Measurements from ENCODE around the gene RAB30.

The RAB30 gene

DNA sequence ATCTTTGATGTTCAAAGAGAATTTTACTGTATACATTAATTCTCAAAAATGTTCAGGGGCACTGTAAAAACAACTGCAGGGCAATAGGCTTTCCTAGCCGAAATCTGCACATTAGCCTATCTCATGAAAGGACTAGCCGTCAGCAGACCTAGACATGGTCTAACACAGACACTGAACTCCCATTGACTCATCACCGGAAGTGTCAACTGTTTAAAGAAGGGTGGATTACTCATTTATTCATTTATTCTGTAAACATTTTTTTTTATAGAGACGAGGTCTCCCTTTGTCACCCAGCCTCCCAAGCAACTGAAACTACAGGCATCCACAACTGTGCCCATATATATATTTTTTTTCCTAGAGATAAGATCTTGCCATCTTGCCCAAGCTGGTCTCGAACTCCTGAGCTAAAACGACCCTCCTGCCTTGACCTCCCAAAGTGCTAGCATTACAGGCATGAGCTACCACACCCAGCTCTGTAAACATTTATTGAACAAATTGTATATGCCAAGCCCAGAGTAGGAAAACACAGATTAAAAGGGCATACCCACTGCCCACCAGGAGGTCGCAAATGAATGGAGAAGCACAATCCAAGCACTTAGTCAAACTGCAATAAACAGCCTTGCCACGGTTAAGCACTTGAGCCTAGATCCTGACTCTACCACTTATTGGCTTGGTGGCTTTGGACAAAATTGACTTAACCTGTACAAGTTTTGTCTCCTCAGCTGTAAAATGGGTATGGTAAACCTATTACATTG lies 26.6 kb downstream of the RAB30 start:
- Histone ChIP-seq H3K4me1 (ENCODE audit: control insufficient read depth, insufficient read depth, low read length) (peaks cover 16% of the 10 kb centered on the region), H3K9me3 (ENCODE audit: control insufficient read depth, insufficient read depth, low read depth, low read length) (no peaks in the 10 kb centered on the region), H3K27ac (ENCODE audit: extremely low read depth, low read depth, low read length) (no peak overlapping the region), H3K4me3 (ENCODE audit: low read depth, low read length) (no peak overlapping the region), H3K36me3 (ENCODE audit: control insufficient read depth in 2 of 2, insufficient read depth in 1 of 2, low read length in 2 of 2) (no peaks in the 10 kb centered on the region)
- ChIA-PET POLR2A (interaction anchor here (1.4 kb wide), 1 partner anchor 30 kb away, joined by 3 read pairs; no protein-coding TSS in a partner anchor), CTCF (interaction anchor here (0.7 to 1.1 kb wide), 2 partner anchors 8 to 381 kb away, joined by 3 read pairs; no protein-coding TSS in a partner anchor)
- no peak for TF ChIP-seq KLF8 (tag by site-specific recombination; IDR thresholded peaks at IDR 0.05)
- TF ChIP-seq KLF1 (tag by site-specific recombination; IDR thresholded peaks at IDR 0.05): peak; percentile 62
- TF ChIP-seq FEZF1 (tag by site-specific recombination; IDR thresholded peaks at IDR 0.05): peak; percentile 70

DNA sequence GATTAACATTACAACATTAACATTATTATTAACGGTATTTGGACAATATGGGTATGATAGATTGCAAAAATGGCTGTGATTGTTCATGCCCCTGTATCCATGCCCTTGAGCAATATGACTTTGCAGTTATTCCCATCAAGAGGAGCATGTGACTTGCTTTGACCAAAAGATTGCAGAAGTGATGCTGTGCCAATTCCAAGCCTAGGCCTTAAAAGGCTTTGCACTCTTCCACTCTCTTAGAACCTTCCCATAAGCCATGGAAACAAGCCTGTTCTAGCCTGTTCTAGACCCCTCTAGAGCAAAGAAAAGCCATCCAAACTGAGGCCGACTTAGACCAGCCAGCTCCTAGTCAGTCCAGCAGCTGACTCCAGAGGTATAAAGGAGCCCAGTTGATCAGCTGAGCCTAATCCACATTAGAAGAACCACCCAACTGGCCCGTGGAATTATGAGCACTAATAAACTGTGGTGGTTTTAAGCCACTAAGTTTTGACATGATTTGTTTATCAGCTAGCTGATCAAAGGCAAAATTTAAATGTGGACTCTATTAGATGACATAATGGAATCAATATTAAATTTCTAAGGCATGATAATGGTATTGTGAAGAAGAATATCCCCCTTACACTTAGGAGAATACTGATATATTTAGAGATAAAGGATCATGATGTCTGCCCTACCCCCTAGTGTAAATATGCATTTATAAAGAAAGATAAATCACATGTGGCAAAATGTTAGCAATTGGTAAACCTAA lies 28.6 kb downstream of the RAB30 start:
- Histone ChIP-seq H3K27ac (ENCODE audit: extremely low read depth, low read depth, low read length) (no peak overlapping the region), H3K4me3 (ENCODE audit: low read depth, low read length) (no peak overlapping the region), H3K4me1 (ENCODE audit: control insufficient read depth, insufficient read depth, low read length) (peaks cover 16% of the 10 kb centered on the region), H3K36me3 (ENCODE audit: control insufficient read depth in 2 of 2, insufficient read depth in 1 of 2, low read length in 2 of 2) (no peaks in the 10 kb centered on the region), H3K9me3 (ENCODE audit: control insufficient read depth, insufficient read depth, low read depth, low read length) (no peaks in the 10 kb centered on the region)
- ChIA-PET POLR2A (no interaction called here), CTCF (no interaction called here)
- no peak for TF ChIP-seq OSR2 (tag by site-specific recombination; IDR thresholded peaks at IDR 0.05)
- TF ChIP-seq ZNF423 (tag by site-specific recombination; IDR thresholded peaks at IDR 0.05): no peak
- TF ChIP-seq WT1 (tag by site-specific recombination; IDR thresholded peaks at IDR 0.05): no peak
- no peak for TF ChIP-seq ZNF211 (tag by site-specific recombination; IDR thresholded peaks at IDR 0.05; ENCODE audit: low read depth)
- TF ChIP-seq ZNF510 (tag by site-specific recombination; IDR thresholded peaks at IDR 0.05; ENCODE audit: insufficient replicate concordance): no peak
- TF ChIP-seq ZNF354C (tag by site-specific recombination; IDR thresholded peaks at IDR 0.05; ENCODE audit: borderline replicate concordance, low read depth): no peak
- no peak for TF ChIP-seq ZEB2 (tag by site-specific recombination; IDR thresholded peaks at IDR 0.05)
- TF ChIP-seq, protein P1, sequence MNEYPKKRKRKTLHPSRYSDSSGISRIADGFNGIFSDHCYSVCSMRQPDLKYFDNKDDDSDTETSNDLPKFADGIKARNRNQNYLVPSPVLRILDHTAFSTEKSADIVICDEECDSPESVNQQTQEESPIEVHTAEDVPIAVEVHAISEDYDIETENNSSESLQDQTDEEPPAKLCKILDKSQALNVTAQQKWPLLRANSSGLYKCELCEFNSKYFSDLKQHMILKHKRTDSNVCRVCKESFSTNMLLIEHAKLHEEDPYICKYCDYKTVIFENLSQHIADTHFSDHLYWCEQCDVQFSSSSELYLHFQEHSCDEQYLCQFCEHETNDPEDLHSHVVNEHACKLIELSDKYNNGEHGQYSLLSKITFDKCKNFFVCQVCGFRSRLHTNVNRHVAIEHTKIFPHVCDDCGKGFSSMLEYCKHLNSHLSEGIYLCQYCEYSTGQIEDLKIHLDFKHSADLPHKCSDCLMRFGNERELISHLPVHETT (tag by site-specific recombination; IDR thresholded peaks at IDR 0.05): no peak
- no peak for TF ChIP-seq ZNF248 (tag by site-specific recombination; IDR thresholded peaks at IDR 0.05)
- no peak for TF ChIP-seq KLF10 (tag by site-specific recombination; IDR thresholded peaks at IDR 0.05)
- TF ChIP-seq, protein P2, sequence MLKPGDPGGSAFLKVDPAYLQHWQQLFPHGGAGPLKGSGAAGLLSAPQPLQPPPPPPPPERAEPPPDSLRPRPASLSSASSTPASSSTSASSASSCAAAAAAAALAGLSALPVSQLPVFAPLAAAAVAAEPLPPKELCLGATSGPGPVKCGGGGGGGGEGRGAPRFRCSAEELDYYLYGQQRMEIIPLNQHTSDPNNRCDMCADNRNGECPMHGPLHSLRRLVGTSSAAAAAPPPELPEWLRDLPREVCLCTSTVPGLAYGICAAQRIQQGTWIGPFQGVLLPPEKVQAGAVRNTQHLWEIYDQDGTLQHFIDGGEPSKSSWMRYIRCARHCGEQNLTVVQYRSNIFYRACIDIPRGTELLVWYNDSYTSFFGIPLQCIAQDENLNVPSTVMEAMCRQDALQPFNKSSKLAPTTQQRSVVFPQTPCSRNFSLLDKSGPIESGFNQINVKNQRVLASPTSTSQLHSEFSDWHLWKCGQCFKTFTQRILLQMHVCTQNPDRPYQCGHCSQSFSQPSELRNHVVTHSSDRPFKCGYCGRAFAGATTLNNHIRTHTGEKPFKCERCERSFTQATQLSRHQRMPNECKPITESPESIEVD (tag by site-specific recombination; IDR thresholded peaks at IDR 0.05): no peak
- TF ChIP-seq, protein P3, sequence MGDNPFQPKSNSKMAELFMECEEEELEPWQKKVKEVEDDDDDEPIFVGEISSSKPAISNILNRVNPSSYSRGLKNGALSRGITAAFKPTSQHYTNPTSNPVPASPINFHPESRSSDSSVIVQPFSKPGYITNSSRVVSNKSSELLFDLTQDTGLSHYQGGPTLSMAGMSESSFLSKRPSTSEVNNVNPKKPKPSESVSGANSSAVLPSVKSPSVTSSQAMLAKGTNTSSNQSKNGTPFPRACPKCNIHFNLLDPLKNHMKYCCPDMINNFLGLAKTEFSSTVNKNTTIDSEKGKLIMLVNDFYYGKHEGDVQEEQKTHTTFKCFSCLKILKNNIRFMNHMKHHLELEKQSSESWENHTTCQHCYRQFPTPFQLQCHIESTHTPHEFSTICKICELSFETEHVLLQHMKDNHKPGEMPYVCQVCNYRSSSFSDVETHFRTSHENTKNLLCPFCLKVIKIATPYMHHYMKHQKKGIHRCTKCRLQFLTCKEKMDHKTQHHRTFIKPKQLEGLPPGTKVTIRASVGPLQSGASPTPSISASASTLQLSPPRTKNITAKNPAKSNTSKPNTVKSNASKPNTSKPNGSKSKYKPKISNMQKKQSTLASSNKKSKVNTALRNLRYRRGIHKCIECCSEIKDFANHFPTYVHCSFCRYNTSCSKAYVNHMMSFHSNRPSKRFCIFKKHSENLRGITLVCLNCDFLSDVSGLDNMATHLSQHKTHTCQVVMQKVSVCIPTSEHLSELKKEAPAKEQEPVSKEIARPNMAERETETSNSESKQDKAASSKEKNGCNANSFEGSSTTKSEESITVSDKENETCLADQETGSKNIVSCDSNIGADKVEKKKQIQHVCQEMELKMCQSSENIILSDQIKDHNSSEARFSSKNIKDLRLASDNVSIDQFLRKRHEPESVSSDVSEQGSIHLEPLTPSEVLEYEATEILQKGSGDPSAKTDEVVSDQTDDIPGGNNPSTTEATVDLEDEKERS (tag by site-specific recombination; IDR thresholded peaks at IDR 0.05): no peak
- TF ChIP-seq ZNF132 (tag by site-specific recombination; IDR thresholded peaks at IDR 0.05; ENCODE audit: borderline replicate concordance): no peak
- no peak for TF ChIP-seq ZNF169 (tag by site-specific recombination; IDR thresholded peaks at IDR 0.05)
- TF ChIP-seq ZNF843 (tag by site-specific recombination; IDR thresholded peaks at IDR 0.05): no peak
- no peak for TF ChIP-seq ZFP3 (tag by site-specific recombination; IDR thresholded peaks at IDR 0.05; ENCODE audit: low read depth)
